Testis (tissue), 3 donors: ENCODE results near the gene ICA1. TPM values are rescaled to one million over a fixed set of nuclear protein-coding genes. Genes with fewer than 3 reads are reported as not detected.
A peak's percentile ranks its signal among the peaks of the same experiment; 100 is the strongest.

Experiments used
- DNase-seq: peaks from one replicate; pipeline ENCODE4 v3.0.0-alpha.2; 2019
- H3K27ac ChIP-seq, 2 donors: fragments of 200-600 bp; sonication (generic); one replicate each; pipeline ENCODE4 v1.5.1; 2019
- H3K27me3 ChIP-seq: fragments of 200-600 bp; sonication (generic); one replicate; pipeline ENCODE4 v1.5.1; 2019
- H3K36me3 ChIP-seq: fragments of 200-600 bp; sonication (generic); one replicate; pipeline ENCODE4 v1.5.1; 2017; ENCODE audit warnings: low read depth; ENCODE audit errors: missing control alignments
- H3K4me1 ChIP-seq: fragments of 200-600 bp; sonication (generic); one replicate; pipeline ENCODE4 v1.5.1; 2019
- H3K4me3 ChIP-seq, 2 donors: fragments of 200-600 bp; sonication (generic); one replicate each; pipeline ENCODE4 v1.5.1; 2017 to 2019
- H3K9me3 ChIP-seq: fragments of 200-600 bp; sonication (generic); one replicate; pipeline ENCODE4 v1.5.1; 2017
- POLR2A ChIP-seq: fragments of 450-650 bp; IDR thresholded peaks from one replicate; pipeline ENCODE4 v1.6.1; 2017; ENCODE audit warnings: antibody characterized with exemption, mild to moderate bottlenecking, moderate library complexity
- WGBS, 2 donors: methylation state at CpG; one replicate each; pipeline ENCODE4 v1.1.5; 2018; 5-methylcytosine and 5-hydroxymethylcytosine counted together
- intact Hi-C: fragments of 100-400 bp; cut with DNase I; formaldehyde crosslinking; loops from one replicate; pipeline ENCODE4 v1.15.1; 2023; ENCODE audit warnings: low total_unique reads
- polyA plus RNA-seq: library from polyadenylated mRNA; stranded (reverse); fragments of 350-450 nt; fragmentation: Illumina TruSeq; extraction: RNeasy Lipid Tissue Mini Kit (QIAGEN cat#74804); gene quantifications from one replicate; pipeline ENCODE4 v1.2.3, GENCODE V29; 2014; ENCODE audit warnings: low read depth, low replicate concordance; ENCODE audit not compliant: insufficient read depth
- total RNA-seq, 2 donors: library from RNA; depleted of rRNA; stranded (reverse); fragments of >200 nt; gene quantifications; one replicate each; pipeline ENCODE4 v1.2.3, GENCODE V29; 2016
- TF ChIP-seq, protein P1 (sequence below), 3 experiments: fragments of 450-650 bp in 2 of 3; fragments of 200-600 bp in 1 of 3; sonication (generic) in 1 of 3; IDR thresholded peaks; one replicate each; pipeline ENCODE4 v1.5.1; 2016 to 2019; ENCODE audit warnings: antibody characterized with exemption in 3 of 3, mild to moderate bottlenecking in 2 of 3, moderate library complexity in 1 of 3

The ICA1 gene
- total and polyA plus RNA-seq, 3 donors from 2014 or later, result 33.6 to 90.3 (median 76.1) TPM

DNA sequence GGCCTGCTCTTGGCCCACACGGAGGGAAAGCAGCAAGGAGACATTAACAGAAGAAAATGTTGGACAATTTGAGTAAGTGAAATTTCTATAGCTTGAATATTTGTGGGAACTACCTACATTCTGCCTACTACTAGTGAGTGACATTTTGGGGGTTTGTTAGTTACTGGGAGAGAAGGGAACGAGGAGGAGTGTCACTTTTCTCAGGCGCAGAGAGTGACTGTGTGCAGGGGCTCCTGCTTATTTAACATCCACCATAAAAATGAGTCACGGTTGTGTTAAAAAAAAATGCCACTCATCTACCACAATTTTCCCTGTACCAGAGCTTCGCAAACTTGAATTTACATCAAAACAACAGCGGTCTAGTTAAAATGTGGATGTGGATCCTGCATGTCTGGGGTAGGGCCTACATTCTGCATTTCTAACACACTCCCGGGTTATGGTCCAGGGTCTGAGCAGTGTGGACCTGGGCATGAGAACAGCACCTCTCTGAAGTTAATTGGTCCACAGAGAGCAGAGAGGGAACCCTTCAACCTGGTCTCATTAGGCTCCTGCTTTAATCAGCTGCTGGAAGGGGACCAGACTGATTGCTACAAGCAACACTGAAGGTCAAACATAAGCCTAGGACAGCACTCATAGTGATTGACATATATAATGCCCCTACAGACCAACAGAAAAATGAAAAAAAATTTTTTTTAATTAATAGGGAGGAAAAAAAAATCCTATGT is 41.4 kb downstream of the ICA1 start:
- TF ChIP-seq, protein P1, sequence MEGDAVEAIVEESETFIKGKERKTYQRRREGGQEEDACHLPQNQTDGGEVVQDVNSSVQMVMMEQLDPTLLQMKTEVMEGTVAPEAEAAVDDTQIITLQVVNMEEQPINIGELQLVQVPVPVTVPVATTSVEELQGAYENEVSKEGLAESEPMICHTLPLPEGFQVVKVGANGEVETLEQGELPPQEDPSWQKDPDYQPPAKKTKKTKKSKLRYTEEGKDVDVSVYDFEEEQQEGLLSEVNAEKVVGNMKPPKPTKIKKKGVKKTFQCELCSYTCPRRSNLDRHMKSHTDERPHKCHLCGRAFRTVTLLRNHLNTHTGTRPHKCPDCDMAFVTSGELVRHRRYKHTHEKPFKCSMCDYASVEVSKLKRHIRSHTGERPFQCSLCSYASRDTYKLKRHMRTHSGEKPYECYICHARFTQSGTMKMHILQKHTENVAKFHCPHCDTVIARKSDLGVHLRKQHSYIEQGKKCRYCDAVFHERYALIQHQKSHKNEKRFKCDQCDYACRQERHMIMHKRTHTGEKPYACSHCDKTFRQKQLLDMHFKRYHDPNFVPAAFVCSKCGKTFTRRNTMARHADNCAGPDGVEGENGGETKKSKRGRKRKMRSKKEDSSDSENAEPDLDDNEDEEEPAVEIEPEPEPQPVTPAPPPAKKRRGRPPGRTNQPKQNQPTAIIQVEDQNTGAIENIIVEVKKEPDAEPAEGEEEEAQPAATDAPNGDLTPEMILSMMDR (IDR thresholded peaks at IDR 0.05), result no peak
- no peak for TF ChIP-seq POLR2A
- no peak overlapping the region for H3K4me3 ChIP-seq
- H3K9me3 ChIP-seq, result no peaks in the 10 kb centered on the region
- DNase-seq, result no peak
- WGBS, 2 donors, result 72 to 79% methylated on average over 7 of the region's 7 CpGs
- intact Hi-C loops, result no loop called here
- no peaks in the 10 kb centered on the region for H3K4me1 ChIP-seq
- H3K27me3 ChIP-seq, result no peaks in the 10 kb centered on the region
- no peak overlapping the region for H3K27ac ChIP-seq
- H3K36me3 ChIP-seq, result no peaks in the 10 kb centered on the region

DNA sequence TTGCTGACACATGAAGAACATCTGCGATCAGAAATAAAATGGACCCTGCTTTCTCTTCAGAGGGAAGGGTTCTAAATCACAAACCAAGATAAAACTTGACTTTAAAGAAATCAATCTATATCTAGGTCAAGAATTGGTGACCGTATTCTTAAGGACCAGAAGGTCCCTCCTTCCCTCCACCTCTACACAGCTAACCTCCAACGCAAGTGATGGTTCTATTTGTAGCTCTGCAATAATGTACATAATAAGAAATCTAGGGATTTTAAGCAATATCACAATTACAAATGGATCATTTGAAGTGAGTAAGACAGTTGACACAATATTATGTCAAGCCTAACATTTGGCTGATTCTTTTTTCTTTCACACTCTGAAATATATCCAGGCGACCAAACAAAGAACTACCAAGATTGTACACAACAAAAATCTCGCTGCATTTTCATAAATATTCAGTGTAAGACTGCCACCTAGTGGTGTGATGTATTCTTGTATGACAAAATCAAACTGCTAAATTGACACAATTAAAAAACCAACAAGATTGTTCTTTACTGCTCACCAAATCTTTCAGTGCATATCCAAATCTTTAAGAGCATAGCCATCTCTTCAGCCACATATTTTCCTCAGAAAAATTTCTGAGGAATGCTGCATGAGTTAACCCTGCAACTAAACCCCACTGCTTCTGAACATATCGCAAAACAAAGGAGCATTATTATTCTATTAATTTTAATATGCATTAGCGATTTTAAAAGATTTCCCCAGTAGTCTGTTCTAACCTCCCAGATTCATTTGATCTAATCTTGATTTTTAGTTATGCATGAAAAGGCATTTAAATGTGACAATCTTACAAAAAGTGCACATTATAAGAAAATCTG is 44.5 kb downstream of the ICA1 start:
- no peak overlapping the region for H3K27ac ChIP-seq
- DNase-seq, result no peak
- intact Hi-C loops, result no loop called here
- TF ChIP-seq, protein P1 (IDR thresholded peaks at IDR 0.05), result peak; percentile 71 to 89 (median 76)
- no peak for TF ChIP-seq POLR2A
- H3K4me1 ChIP-seq, result no peaks in the 10 kb centered on the region
- WGBS, 2 donors, result 58 to 61% methylated on average over 7 of the region's 7 CpGs
- H3K4me3 ChIP-seq, result no peak overlapping the region
- no peaks in the 10 kb centered on the region for H3K9me3 ChIP-seq
- H3K27me3 ChIP-seq, result no peaks in the 10 kb centered on the region
- H3K36me3 ChIP-seq, result no peaks in the 10 kb centered on the region

DNA sequence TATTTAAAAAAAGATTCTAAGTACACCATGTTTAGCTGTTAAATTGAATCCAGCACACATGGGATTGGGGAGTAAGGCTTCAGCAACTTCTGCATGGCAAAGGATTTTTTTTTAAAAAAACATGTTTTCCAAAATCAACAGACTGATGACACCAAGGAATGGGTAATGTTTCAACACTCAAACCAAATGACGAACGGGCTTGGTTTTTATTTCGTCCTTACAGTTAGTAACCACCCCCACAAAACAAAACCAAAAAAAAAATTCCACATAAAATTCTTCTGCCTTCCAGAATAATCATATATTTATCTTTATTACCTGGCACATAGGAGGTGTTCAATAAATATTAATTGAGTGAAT is 45.7 kb downstream of the ICA1 start:
- no peaks in the 10 kb centered on the region for H3K36me3 ChIP-seq
- H3K4me1 ChIP-seq, result no peaks in the 10 kb centered on the region
- no peaks in the 10 kb centered on the region for H3K27me3 ChIP-seq
- TF ChIP-seq, protein P1 (IDR thresholded peaks at IDR 0.05), result no peak
- no peak for TF ChIP-seq POLR2A
- intact Hi-C loops, result no loop called here
- no peaks in the 10 kb centered on the region for H3K9me3 ChIP-seq
- H3K27ac ChIP-seq, result no peak overlapping the region
- WGBS, 2 donors, result 86 to 95% methylated on average over 3 of the region's 3 CpGs
- DNase-seq, result no peak
- H3K4me3 ChIP-seq, result no peak overlapping the region

DNA sequence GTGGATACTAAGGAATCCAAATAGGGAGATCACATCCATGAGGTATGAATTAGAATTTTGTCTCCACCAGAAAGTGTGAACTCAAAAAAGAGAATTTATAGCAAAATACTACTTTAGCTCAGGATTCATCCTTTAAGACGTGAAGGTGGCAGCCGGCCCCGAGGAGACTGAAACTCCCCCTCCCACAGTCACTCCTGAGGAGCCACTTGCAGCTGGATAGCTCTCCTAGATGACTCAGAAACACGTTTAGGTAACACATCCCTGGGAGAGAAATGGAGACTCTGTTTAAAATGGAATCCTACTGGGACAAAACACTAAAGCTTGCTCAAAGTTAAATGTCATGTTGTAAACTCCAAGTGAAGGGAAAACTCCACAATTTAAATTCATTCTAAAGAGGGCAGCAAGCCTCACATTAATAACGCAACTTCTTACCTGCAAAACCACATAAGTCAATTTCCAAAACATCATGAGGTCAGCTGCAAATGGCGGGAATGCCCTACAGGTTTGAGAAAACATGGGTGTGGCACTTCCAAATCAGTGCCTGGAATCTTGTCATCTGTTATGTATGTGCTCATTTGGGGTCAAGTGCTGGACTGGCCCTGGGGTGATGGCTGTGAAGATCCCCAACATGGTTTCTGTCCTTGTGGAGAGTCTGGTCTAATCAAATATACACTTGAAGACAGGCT is 46.2 kb downstream of the ICA1 start:
- intact Hi-C loops, result no loop called here
- no peaks in the 10 kb centered on the region for H3K4me1 ChIP-seq
- TF ChIP-seq, protein P1 (IDR thresholded peaks at IDR 0.05), result no peak
- TF ChIP-seq POLR2A, result no peak
- no peak overlapping the region for H3K4me3 ChIP-seq
- H3K9me3 ChIP-seq, result no peaks in the 10 kb centered on the region
- no peaks in the 10 kb centered on the region for H3K36me3 ChIP-seq
- no peak overlapping the region for H3K27ac ChIP-seq
- WGBS, 2 donors, result 81 to 82% methylated on average over 6 of the region's 6 CpGs
- H3K27me3 ChIP-seq, result no peaks in the 10 kb centered on the region
- no peak for DNase-seq
